HCT116 (cell line): ENCODE results near the gene CACNA1A.

Source experiments
- CTCF ChIP-seq, 3 experiments: fragments of 200-600 bp in 1 of 3; sonication (generic) in 1 of 3; IDR thresholded peaks in 2 of 3; conservative IDR thresholded peaks in 1 of 3; 2 replicates each; pipeline ENCODE4 v1.5.1; 2012 to 2017; ENCODE audit warnings: low read depth in 2 of 3, low read length in 2 of 3, antibody characterized with exemption in 1 of 3, borderline replicate concordance in 1 of 3, control low read depth in 1 of 3, mild to moderate bottlenecking in 1 of 3, mixed read lengths in 1 of 3, mixed run types in 1 of 3, moderate library complexity in 1 of 3; ENCODE audit not compliant: insufficient read depth in 1 of 3
- POLR2A ChIP-seq: IDR thresholded peaks from 2 replicates; pipeline ENCODE4 v1.7.0; 2011; ENCODE audit warnings: borderline replicate concordance; ENCODE audit not compliant: insufficient read depth, insufficient read length; ENCODE audit errors: extremely low read depth

- TF ChIP-seq CTCF (IDR thresholded peaks at IDR 0.05 in 2 of 3, conservative IDR thresholded peaks at IDR 0.05 in 1 of 3; ENCODE audit: borderline replicate concordance in 1 of 3, insufficient read depth in 1 of 3, low read depth in 2 of 3, low read length in 2 of 3), result no peak
- no peak for TF ChIP-seq POLR2A
Measured at GRCh38 chr19:13511947-13512346, 5.7 kb upstream of the CACNA1A start.
